ACC112 (cell line): ENCODE data around the gene KCNH1.

Source experiments
- H2AFZ ChIP-seq: fragments of 200-600 bp; sonication (generic); one replicate; pipeline ENCODE4 v1.6.0; 2017; ENCODE audit warnings: antibody characterized with exemption, low read length; ENCODE audit not compliant: unreplicated experiment
- H3K27ac ChIP-seq: fragments of 200-600 bp; sonication (generic); 2 replicates; pipeline ENCODE4 v1.5.1; 2014; ENCODE audit warnings: low read depth, mild to moderate bottlenecking, antibody characterized with exemption, low read length, moderate library complexity
- H3K27me3 ChIP-seq: fragments of 200-600 bp; sonication (generic); 2 replicates; pipeline ENCODE4 v1.6.1; 2014; ENCODE audit warnings: mild to moderate bottlenecking, antibody characterized with exemption, low read length, moderate library complexity, mixed read lengths; ENCODE audit not compliant: insufficient read depth
- H3K36me3 ChIP-seq: fragments of 200-600 bp; sonication (generic); 2 replicates; pipeline ENCODE4 v1.6.1; 2016; ENCODE audit warnings: mild to moderate bottlenecking, antibody characterized with exemption, low read length, moderate library complexity, mixed read lengths; ENCODE audit not compliant: insufficient read depth
- H3K4me1 ChIP-seq: fragments of 200-600 bp; sonication (generic); one replicate; pipeline ENCODE4 v1.6.1; 2016; ENCODE audit warnings: low read length, mixed read lengths; ENCODE audit not compliant: insufficient read depth, unreplicated experiment, control insufficient read depth
- H3K4me3 ChIP-seq: fragments of 200-600 bp; sonication (generic); 2 replicates; pipeline ENCODE4 v1.5.1; 2014; ENCODE audit warnings: mild to moderate bottlenecking, low read depth, low read length
- H3K79me2 ChIP-seq: fragments of 200-600 bp; sonication (generic); one replicate; pipeline ENCODE4 v1.6.0; 2016; ENCODE audit warnings: low read length; ENCODE audit not compliant: control insufficient read depth, unreplicated experiment, insufficient read depth

The KCNH1 gene

DNA sequence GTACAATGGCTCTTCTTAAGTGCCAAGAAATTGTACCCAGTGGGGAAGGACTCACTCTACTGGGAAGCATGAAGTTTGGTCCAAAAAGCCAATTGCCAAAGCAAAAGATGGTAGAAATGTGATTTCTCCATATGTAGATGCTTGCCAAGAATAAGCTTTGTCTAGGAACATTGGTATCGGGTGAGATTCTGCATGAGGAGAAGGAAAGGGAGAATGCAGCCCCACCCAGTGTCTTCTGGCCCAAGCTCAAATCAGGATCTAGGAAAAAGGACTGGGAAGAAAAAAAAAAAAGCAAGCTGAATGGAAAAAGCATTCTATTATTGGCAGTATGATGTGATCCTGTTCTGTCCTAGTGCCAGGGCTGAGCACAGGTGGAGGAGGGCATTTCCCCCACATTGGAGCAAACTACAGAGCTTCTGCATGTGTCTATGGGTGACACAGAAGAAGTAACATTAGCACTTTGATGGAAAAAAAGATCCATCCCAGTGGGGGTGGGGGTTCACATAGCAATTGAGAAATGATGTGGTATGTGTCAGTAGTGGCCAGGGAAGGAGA, 226.6 kb downstream of the KCNH1 start:
- Histone ChIP-seq H3K27ac (no peak overlapping the region), H3K27me3 (no peaks in the 10 kb centered on the region), H2AFZ (no peak overlapping the region), H3K36me3 (no peaks in the 10 kb centered on the region), H3K4me3 (no peak overlapping the region), H3K4me1 (no peaks in the 10 kb centered on the region), H3K79me2 (no peaks in the 10 kb centered on the region)

DNA sequence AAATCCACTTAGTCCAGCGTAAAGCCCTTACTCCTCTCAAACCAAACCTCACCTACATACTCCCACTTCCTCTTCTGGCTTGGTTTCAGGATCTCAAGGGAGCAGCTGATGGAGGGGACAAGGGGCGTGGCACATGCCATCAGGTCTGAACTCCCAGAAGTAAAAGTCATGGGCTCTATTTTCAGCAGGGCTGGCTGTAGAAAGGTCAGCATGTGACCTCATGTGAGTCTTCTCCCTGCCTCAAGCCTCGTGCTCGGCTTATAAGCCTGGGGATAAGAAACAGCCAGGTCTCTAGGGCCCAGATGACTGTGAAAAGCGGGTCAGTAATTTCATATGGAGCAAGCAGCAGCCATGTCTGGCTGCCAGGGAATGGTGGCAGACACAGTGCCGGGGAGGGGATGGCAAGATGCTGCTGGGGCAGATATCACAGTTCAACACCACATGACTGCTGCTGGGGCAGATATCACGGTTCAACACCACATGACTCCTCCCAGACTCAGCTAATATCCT, 227.9 kb downstream of the KCNH1 start:
- no peaks in the 10 kb centered on the region for H3K4me1 ChIP-seq
- H2AFZ ChIP-seq: no peak overlapping the region
- H3K27ac ChIP-seq: no peak overlapping the region
- no peaks in the 10 kb centered on the region for H3K36me3 ChIP-seq
- H3K4me3 ChIP-seq: no peak overlapping the region
- H3K27me3 ChIP-seq: no peaks in the 10 kb centered on the region
- H3K79me2 ChIP-seq: no peaks in the 10 kb centered on the region

DNA sequence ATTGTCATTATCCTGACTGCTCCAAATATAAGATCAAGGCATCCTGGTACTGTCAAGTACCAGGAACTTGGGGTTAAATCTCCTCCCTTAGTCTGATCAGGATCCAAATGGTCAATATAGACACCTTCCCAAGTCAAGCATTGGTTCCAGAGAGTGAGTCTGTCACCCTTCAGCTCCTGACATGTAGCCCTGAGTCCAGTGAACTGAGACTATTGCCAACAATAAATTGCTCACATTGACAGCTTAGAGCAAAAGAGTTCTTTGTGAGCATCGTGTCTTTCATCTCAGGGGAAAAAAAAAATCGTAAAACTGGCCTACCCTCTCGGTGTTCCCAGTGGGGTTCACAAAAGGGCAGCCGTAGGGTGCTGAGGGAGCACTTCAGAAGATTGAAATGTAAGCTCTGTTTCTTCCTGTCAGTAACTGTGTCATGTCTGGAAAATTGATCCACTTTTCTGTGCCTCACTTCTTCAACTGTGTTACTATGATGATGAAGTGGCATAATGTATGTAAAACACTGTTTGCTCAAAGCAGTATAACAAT, 228.5 kb downstream of the KCNH1 start:
- Histone ChIP-seq H3K4me1 (no peaks in the 10 kb centered on the region), H3K27me3 (no peaks in the 10 kb centered on the region), H3K4me3 (no peak overlapping the region), H3K27ac (no peak overlapping the region), H3K79me2 (no peaks in the 10 kb centered on the region), H2AFZ (no peak overlapping the region), H3K36me3 (no peaks in the 10 kb centered on the region)

DNA sequence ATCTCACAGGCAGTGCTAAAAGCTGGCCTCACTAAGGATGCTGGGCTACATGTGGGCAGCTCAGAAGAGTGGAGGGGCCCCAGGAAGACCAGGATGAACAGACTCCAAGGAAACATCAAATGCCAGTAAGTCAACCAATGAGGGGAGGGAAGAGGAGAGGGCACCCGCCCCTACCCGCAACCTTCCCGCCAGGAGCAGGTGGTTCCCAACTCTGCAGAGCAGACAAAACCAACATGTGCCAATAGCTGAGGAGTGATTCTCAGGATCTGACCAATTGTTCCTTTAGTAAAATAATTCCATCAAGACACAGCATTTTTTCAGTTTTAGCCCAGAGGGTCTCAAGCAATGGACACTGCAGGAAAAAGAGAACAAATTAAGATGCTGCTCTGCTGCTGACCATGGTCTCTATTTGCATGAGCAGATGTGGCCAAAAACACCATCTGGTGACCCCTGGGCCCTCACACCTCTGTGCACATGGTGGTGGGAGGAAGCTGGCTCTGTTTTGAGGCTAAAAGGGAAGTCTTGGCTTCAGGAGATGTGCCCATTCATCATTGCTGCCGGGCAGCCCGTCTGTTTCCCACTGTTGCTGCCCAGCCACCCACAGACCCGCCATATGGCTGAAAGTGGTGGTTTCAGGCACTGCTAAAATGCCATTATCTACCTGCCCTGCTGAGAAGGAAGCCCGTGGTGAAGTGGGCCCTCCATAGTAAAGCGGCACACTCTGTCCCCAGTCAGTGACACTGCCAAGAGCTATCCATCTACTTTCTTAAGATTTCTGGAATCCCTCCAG, 231.8 kb downstream of the KCNH1 start:
- Histone ChIP-seq H2AFZ (no peak overlapping the region), H3K27ac (no peak overlapping the region), H3K79me2 (no peaks in the 10 kb centered on the region), H3K4me3 (no peak overlapping the region), H3K27me3 (no peaks in the 10 kb centered on the region), H3K4me1 (no peaks in the 10 kb centered on the region), H3K36me3 (no peaks in the 10 kb centered on the region)

DNA sequence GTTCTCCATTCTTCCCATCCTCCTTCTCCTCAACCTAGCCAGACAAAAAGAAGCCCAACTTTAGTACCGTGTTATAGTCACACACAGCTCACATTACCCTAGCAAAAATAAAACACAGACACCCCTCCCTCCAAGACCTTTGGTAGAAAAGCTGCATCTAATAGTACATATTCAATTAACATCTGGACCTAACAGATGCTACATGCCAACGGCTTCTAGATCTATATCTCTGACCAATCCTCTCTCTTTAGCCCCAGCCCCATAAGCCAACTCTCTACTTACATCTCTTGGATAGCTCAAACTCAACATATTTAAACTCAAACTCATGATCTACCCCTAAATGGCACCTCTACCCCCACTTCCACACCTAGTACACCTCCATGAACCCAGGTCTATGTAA, 233.1 kb downstream of the KCNH1 start:
- Histone ChIP-seq H3K4me3 (no peak overlapping the region), H3K4me1 (no peaks in the 10 kb centered on the region), H3K36me3 (no peaks in the 10 kb centered on the region), H3K79me2 (no peaks in the 10 kb centered on the region), H3K27me3 (no peaks in the 10 kb centered on the region), H2AFZ (no peak overlapping the region), H3K27ac (no peak overlapping the region)

DNA sequence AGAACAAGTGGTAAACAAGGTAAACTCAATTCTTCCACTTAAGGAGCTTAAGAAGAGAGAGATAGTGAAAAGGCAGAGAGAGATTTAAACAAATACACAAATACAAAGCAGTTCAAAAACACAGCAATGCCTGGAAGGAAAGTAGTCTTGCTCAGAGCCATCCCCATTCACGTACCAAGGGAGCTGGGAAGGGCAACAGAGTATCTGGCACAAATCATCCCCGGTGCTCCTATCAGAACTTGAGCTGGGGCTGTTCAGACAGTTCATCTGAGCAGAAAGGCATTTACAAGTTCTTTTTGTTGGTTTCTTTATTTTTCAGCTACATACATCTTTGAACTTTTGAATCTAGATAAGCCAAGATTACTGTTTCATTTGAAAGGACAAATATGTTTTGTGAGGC, 233.9 kb downstream of the KCNH1 start:
- no peak overlapping the region for H3K4me3 ChIP-seq
- no peaks in the 10 kb centered on the region for H3K27me3 ChIP-seq
- H3K79me2 ChIP-seq: no peaks in the 10 kb centered on the region
- no peak overlapping the region for H3K27ac ChIP-seq
- no peak overlapping the region for H2AFZ ChIP-seq
- no peaks in the 10 kb centered on the region for H3K4me1 ChIP-seq
- no peaks in the 10 kb centered on the region for H3K36me3 ChIP-seq

DNA sequence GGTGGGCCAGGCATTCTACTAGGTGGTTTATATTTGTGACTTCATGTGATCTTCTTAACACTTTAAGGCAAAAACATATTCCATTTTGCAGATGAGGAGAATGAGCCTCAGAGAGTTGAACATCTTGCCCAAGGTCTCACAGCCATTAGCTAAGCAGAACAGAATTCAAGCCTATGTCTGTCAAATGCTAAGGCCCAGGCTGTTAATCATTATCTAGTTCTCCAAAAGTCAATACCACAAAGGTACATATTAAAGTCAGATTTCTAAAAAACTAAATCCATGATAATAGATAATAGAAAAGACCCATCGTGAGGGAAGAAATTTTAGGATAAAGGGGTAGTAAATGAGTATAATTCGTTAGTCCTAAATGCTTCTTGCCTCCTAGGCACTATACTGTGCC, 234.3 kb downstream of the KCNH1 start:
- no peaks in the 10 kb centered on the region for H3K36me3 ChIP-seq
- H3K27me3 ChIP-seq: no peaks in the 10 kb centered on the region
- H3K4me1 ChIP-seq: no peaks in the 10 kb centered on the region
- H3K4me3 ChIP-seq: no peak overlapping the region
- no peaks in the 10 kb centered on the region for H3K79me2 ChIP-seq
- no peak overlapping the region for H2AFZ ChIP-seq
- H3K27ac ChIP-seq: no peak overlapping the region

DNA sequence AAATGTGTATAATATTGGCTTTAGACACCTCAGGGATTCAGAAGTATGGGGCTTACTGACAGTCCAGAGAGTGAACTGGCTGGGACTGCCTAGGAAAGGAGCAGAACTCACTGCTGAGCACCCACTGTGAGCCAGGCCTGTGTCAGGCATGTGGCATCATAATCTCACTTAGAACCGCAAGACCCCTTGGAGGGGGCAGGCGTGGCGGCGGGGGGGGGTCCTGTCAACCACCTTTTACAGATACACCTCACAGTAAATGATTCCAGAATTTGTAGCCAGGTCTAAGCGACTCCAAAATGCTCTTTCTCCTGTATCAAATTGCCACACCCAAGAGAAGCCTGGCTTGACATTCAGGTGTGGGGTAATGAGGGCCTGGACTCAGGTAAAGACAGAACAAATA, 235.5 kb downstream of the KCNH1 start:
- Histone ChIP-seq H3K4me3 (no peak overlapping the region), H3K79me2 (no peaks in the 10 kb centered on the region), H3K36me3 (no peaks in the 10 kb centered on the region), H3K27me3 (no peaks in the 10 kb centered on the region), H2AFZ (no peak overlapping the region), H3K4me1 (no peaks in the 10 kb centered on the region), H3K27ac (no peak overlapping the region)

DNA sequence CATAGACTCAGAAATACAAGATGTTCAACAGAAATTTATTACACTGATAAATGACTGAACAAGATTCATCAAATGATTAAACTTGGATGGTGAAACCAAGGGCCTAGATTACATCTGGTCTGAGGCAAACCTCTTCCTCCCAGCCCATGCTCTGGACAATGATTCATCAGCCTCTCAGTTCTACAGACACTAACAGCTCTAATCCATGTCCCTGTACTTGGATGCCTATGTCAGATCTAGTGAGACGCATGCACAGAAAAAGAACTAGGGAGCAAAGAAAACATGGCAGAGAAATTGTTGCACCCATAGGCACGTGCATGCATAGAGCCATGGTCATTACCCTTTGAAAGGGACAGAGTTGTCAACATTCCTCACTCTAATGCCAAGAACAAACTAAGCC, 250.1 kb downstream of the KCNH1 start:
- Histone ChIP-seq H3K79me2 (no peaks in the 10 kb centered on the region), H2AFZ (no peak overlapping the region), H3K27ac (no peak overlapping the region), H3K4me1 (no peaks in the 10 kb centered on the region), H3K27me3 (no peaks in the 10 kb centered on the region), H3K4me3 (no peak overlapping the region), H3K36me3 (no peaks in the 10 kb centered on the region)

DNA sequence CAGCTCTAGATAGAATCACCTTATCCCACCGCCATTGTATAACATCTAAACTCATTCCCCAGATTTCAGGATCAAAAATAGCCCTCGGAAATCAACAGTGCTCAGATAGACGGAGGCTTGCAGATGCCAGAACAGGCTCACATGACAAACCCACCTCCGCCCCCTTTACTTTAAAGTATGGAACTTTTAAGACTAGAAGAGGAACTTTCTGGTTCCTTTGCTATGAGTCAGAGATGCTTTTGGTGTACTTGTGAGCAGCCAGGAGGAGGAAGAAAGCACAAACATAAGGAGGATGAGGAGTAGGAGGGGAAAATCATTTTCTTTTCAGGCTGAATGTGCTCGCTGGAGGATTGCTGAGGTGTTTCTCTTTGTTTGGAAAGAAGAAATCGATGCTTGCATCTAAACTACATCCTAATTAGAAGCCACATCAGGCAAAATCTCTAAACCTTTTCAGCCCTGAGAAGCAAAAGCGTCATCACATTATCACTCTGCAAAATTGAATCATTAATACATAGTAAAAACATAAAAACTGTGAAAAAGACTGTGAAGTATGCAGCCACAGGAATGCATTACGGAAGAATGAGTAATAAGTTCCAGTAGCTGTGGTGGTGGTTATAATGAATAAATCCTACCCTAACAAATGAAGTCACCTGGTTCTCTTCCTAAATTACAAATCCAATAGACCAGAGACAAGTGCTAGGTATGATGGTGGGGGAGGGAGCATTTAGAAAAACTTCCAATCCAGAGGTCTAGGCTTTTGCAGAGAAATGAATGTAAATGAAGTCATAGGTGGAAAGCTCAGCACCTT, 251.3 kb downstream of the KCNH1 start:
- H3K27ac ChIP-seq: no peak overlapping the region

More for the DNA sequence above, 251.3 kb downstream of the KCNH1 start:
- no peak overlapping the region for H2AFZ ChIP-seq
- no peaks in the 10 kb centered on the region for H3K79me2 ChIP-seq
- no peak overlapping the region for H3K4me3 ChIP-seq
- H3K4me1 ChIP-seq: no peaks in the 10 kb centered on the region
- H3K27me3 ChIP-seq: no peaks in the 10 kb centered on the region
- no peaks in the 10 kb centered on the region for H3K36me3 ChIP-seq
